ENCODE results near the gene DHX30.

Gene DHX30

GRCh38 chr3:47850564-47851410 lies 47.8 kb downstream of the DHX30 start:
- DNase-seq (ENCODE audit: extremely low read depth in 1 of 2, low read depth in 1 of 2), result no peak

- DNase-seq (ENCODE audit: extremely low read depth in 1 of 2, low read depth in 1 of 2), result no peak
Measured at GRCh38 chr3:47851888-47852603, 49.1 kb downstream of the DHX30 start.

- no peak for DNase-seq (ENCODE audit: extremely low read depth in 1 of 2, low read depth in 1 of 2)
Measured at GRCh38 chr3:47852604-47853602, 50.0 kb downstream of the DHX30 start.

- DNase-seq (ENCODE audit: extremely low read depth in 1 of 2, low read depth in 1 of 2), result no peak
Measured at GRCh38 chr3:47854267-47854666, 51.3 kb downstream of the DHX30 start.

GRCh38 chr3:47854720-47855455 lies 52.0 kb downstream of the DHX30 start:
- no peak for DNase-seq (ENCODE audit: extremely low read depth in 1 of 2, low read depth in 1 of 2)

GRCh38 chr3:47855461-47856383 lies 52.8 kb downstream of the DHX30 start:
- DNase-seq (ENCODE audit: extremely low read depth in 1 of 2, low read depth in 1 of 2), result no peak

GRCh38 chr3:47856669-47857068 lies 53.7 kb downstream of the DHX30 start:
- DNase-seq (ENCODE audit: extremely low read depth in 1 of 2, low read depth in 1 of 2), result no peak

- no peak for DNase-seq (ENCODE audit: extremely low read depth in 1 of 2, low read depth in 1 of 2)
Measured at GRCh38 chr3:47857151-47857550, 54.2 kb downstream of the DHX30 start.

GRCh38 chr3:47859956-47860605 lies 57.1 kb downstream of the DHX30 start:
- DNase-seq (ENCODE audit: extremely low read depth in 1 of 2, low read depth in 1 of 2), result no peak

- DNase-seq (ENCODE audit: extremely low read depth in 1 of 2, low read depth in 1 of 2), result no peak
Measured at GRCh38 chr3:47863391-47864128, 60.6 kb downstream of the DHX30 start.

GRCh38 chr3:47865192-47865591 lies 62.3 kb downstream of the DHX30 start:
- no peak for DNase-seq (ENCODE audit: extremely low read depth in 1 of 2, low read depth in 1 of 2)

- no peak for DNase-seq (ENCODE audit: extremely low read depth in 1 of 2, low read depth in 1 of 2)
Measured at GRCh38 chr3:47867451-47868044, 64.6 kb downstream of the DHX30 start.

- DNase-seq (ENCODE audit: extremely low read depth in 1 of 2, low read depth in 1 of 2), result no peak
Measured at GRCh38 chr3:47868306-47868705, 65.4 kb downstream of the DHX30 start.

- DNase-seq (ENCODE audit: extremely low read depth in 1 of 2, low read depth in 1 of 2), result no peak
Measured at GRCh38 chr3:47870156-47870555, 67.2 kb downstream of the DHX30 start.

GRCh38 chr3:47870702-47871260 lies 67.8 kb downstream of the DHX30 start:
- DNase-seq (ENCODE audit: extremely low read depth in 1 of 2, low read depth in 1 of 2), result no peak

GRCh38 chr3:47871389-47871788 lies 68.5 kb downstream of the DHX30 start:
- no peak for DNase-seq (ENCODE audit: extremely low read depth in 1 of 2, low read depth in 1 of 2)

GRCh38 chr3:47872916-47873315 lies 70.0 kb downstream of the DHX30 start:
- DNase-seq (ENCODE audit: extremely low read depth in 1 of 2, low read depth in 1 of 2), result no peak

Data from activated CD8-positive, alpha-beta memory T cell treated with anti-CD3 and anti-CD28 coated beads for 1 hour (primary cell).